Heart right ventricle (tissue), 12 donors: Measurements from ENCODE around the gene HCFC1R1. TPM values are rescaled to one million over a fixed set of nuclear protein-coding genes. Genes with fewer than 3 reads are reported as not detected.

Experiments
- polyA plus RNA-seq, 2 donors: library from polyadenylated mRNA; stranded (reverse); fragments of 200-250 nt; gene quantifications; one replicate each; pipeline ENCODE4 v1.2.3, GENCODE V29; 2013
- total RNA-seq, 10 donors: library from RNA; stranded (reverse); fragmentation: NEBNext Ultra II Directional in 3 of 10; extraction: Animal tissue kit (Norgen Biotek cat#: 25700) in 3 of 10; gene quantifications; one replicate each; pipeline versions ENCODE4 v1.2.1 to v1.2.4, GENCODE V29; 2021 to 2023
- donor health status: ischemic (EF 13 %, LVEDD 7.1; RV severe dilation, severe dysfunction).
- donor health status: healthy with polysubstance abuse.
- donor health status: DM: no; HTN: yes; CAD: no.
- donor health status: DM: no; HTN: no; CAD: no.
- donor health status: ischemic (EF 25% LVEDD 6.9; RV normal size, moderate dysfunction).
- donor health status: ischemic (EF 25% LVEDD 5.7; RV mildly dilated, moderate dysfunction).
- donor health status: healthy.
- donor health status: nonischemic (EF 11% LVEDD 7.7; RV severe dilation, severe dysfunction).
- donor health status: DM: yes; HTN: yes; CAD: no.
- donor health status: PGD.
- donor health status: ischemic (EF 29% LVEDD 5.4; RV normal size, mild dysfunction).
- donor health status: nonischemic (EF 23%, LVEDD 6.1; RV moderate dilation, normal function).

HCFC1R1 gene
- total and polyA plus RNA-seq, 12 donors = 41.8 to 370 (median 57.2) TPM

Other genes with a start within 250 kb of the HCFC1R1 start
- gene ELOB, start 246.7 kb downstream of the HCFC1R1 start, total RNA-seq = 100 to 1,000 TPM; 248 to 373 (median 323) TPM
- gene ELOB, start 246.7 kb downstream of the HCFC1R1 start, polyA plus RNA-seq = 1,000 to 10,000 TPM in 1 of 2 donors, 100 to 1,000 TPM in 1; 511 to 1,196 TPM
- under 1 TPM in 1 of 10 donors, not detected in 9; 0.60 TPM for gene PRSS33, start 236.4 kb downstream of the HCFC1R1 start, total RNA-seq
- not detected for gene PRSS33, start 236.4 kb downstream of the HCFC1R1 start, polyA plus RNA-seq
- gene PRSS41, start 225.5 kb downstream of the HCFC1R1 start, total RNA-seq = not detected
- not detected for gene PRSS41, start 225.5 kb downstream of the HCFC1R1 start, polyA plus RNA-seq
- under 1 TPM in 1 of 10 donors, not detected in 9; 0.20 TPM for gene PRSS21, start 206.7 kb downstream of the HCFC1R1 start, total RNA-seq
- gene PRSS21, start 206.7 kb downstream of the HCFC1R1 start, polyA plus RNA-seq = not detected
- gene ZG16B, start 193.6 kb downstream of the HCFC1R1 start, total RNA-seq = under 1 TPM in 2 of 10 donors, not detected in 8; 0.44 to 0.88 TPM
- under 1 TPM in 1 of 2 donors, not detected in 1; 0.07 TPM for gene ZG16B, start 193.6 kb downstream of the HCFC1R1 start, polyA plus RNA-seq
- under 1 TPM in 1 of 10 donors, not detected in 9; 0.21 TPM for gene PRSS22, start 165.8 kb downstream of the HCFC1R1 start, total RNA-seq
- not detected for gene PRSS22, start 165.8 kb downstream of the HCFC1R1 start, polyA plus RNA-seq
- gene FLYWCH2, start 140.7 kb downstream of the HCFC1R1 start, total RNA-seq = 10 to 100 TPM; 18.1 to 28.9 (median 21.9) TPM
- 10 to 100 TPM; 36.8 to 65.7 TPM for gene FLYWCH2, start 140.7 kb downstream of the HCFC1R1 start, polyA plus RNA-seq
- 10 to 100 TPM; 27.1 to 42.3 (median 32.8) TPM for gene FLYWCH1, start 112.0 kb downstream of the HCFC1R1 start, total RNA-seq
- gene FLYWCH1, start 112.0 kb downstream of the HCFC1R1 start, polyA plus RNA-seq = 10 to 100 TPM; 22.1 to 41.0 TPM
- not detected for gene KREMEN2, start 59.7 kb downstream of the HCFC1R1 start, total RNA-seq
- not detected for gene KREMEN2, start 59.7 kb downstream of the HCFC1R1 start, polyA plus RNA-seq
- 10 to 100 TPM in 1 of 10 donors, 1 to 10 TPM in 9; 3.7 to 13.8 (median 6.5) TPM for gene PAQR4, start 54.6 kb downstream of the HCFC1R1 start, total RNA-seq
- gene PAQR4, start 54.6 kb downstream of the HCFC1R1 start, polyA plus RNA-seq = 10 to 100 TPM in 1 of 2 donors, 1 to 10 TPM in 1; 8.2 to 17.9 TPM
- 1 to 10 TPM in 2 of 10 donors, under 1 TPM in 7, not detected in 1; 0.34 to 4.2 (median 0.66) TPM for gene PKMYT1, start 43.5 kb downstream of the HCFC1R1 start, total RNA-seq
- 1 to 10 TPM; 1.4 to 3.7 TPM for gene PKMYT1, start 43.5 kb downstream of the HCFC1R1 start, polyA plus RNA-seq
- gene CLDN9, start 11.0 kb downstream of the HCFC1R1 start, total RNA-seq = 1 to 10 TPM in 3 of 10 donors, under 1 TPM in 7; 0.19 to 1.5 (median 0.79) TPM
- gene CLDN9, start 11.0 kb downstream of the HCFC1R1 start, polyA plus RNA-seq = 1 to 10 TPM; 1.0 to 3.2 TPM
- under 1 TPM in 1 of 10 donors, not detected in 9; 0.28 TPM for gene CLDN6, start 5.8 kb downstream of the HCFC1R1 start, total RNA-seq
- gene CLDN6, start 5.8 kb downstream of the HCFC1R1 start, polyA plus RNA-seq = under 1 TPM in 1 of 2 donors, not detected in 1; 0.03 TPM
- gene TNFRSF12A, start 3.6 kb downstream of the HCFC1R1 start, total RNA-seq = 100 to 1,000 TPM in 4 of 10 donors, 10 to 100 TPM in 6; 28.0 to 319 (median 92.3) TPM
- gene TNFRSF12A, start 3.6 kb downstream of the HCFC1R1 start, polyA plus RNA-seq = 100 to 1,000 TPM; 215 to 740 TPM
- 10 to 100 TPM in 7 of 10 donors, 1 to 10 TPM in 3; 7.0 to 12.5 (median 10.4) TPM for gene THOC6, start 93 bp upstream of the HCFC1R1 start, total RNA-seq
- gene THOC6, start 93 bp upstream of the HCFC1R1 start, polyA plus RNA-seq = 10 to 100 TPM; 22.5 to 40.3 TPM
- gene BICDL2, start 13.0 kb upstream of the HCFC1R1 start, total RNA-seq = not detected
- gene BICDL2, start 13.0 kb upstream of the HCFC1R1 start, polyA plus RNA-seq = under 1 TPM in 1 of 2 donors, not detected in 1; 0.04 TPM
- gene MMP25, start 22.6 kb upstream of the HCFC1R1 start, total RNA-seq = 1 to 10 TPM in 5 of 10 donors, under 1 TPM in 5; 0.26 to 3.9 (median 1.2) TPM
- gene MMP25, start 22.6 kb upstream of the HCFC1R1 start, polyA plus RNA-seq = under 1 TPM; 0.30 to 0.95 TPM
- 100 to 1,000 TPM in 1 of 10 donors, 10 to 100 TPM in 9; 23.4 to 204 (median 45.4) TPM for gene IL32, start 41.7 kb upstream of the HCFC1R1 start, total RNA-seq
- gene IL32, start 41.7 kb upstream of the HCFC1R1 start, polyA plus RNA-seq = 100 to 1,000 TPM in 1 of 2 donors, 10 to 100 TPM in 1; 80.6 to 116 TPM
- not detected for gene ZSCAN10, start 75.4 kb upstream of the HCFC1R1 start, total RNA-seq
- under 1 TPM; 0.01 to 0.07 TPM for gene ZSCAN10, start 75.4 kb upstream of the HCFC1R1 start, polyA plus RNA-seq
- gene ZNF205, start 88.6 kb upstream of the HCFC1R1 start, total RNA-seq = 1 to 10 TPM; 5.8 to 9.0 (median 7.6) TPM
- gene ZNF205, start 88.6 kb upstream of the HCFC1R1 start, polyA plus RNA-seq = 10 to 100 TPM; 13.8 to 26.9 TPM
- 1 to 10 TPM; 5.9 to 9.2 (median 7.7) TPM for gene ZNF213, start 111.1 kb upstream of the HCFC1R1 start, total RNA-seq
- gene ZNF213, start 111.1 kb upstream of the HCFC1R1 start, polyA plus RNA-seq = 10 to 100 TPM in 1 of 2 donors, 1 to 10 TPM in 1; 6.9 to 10.1 TPM
- gene OR1F1, start 164.3 kb upstream of the HCFC1R1 start, total RNA-seq = not detected
- not detected for gene OR1F1, start 164.3 kb upstream of the HCFC1R1 start, polyA plus RNA-seq
- gene ZNF200, start 211.2 kb upstream of the HCFC1R1 start, total RNA-seq = 1 to 10 TPM; 4.6 to 8.9 (median 6.1) TPM
- 1 to 10 TPM; 2.9 to 5.4 TPM for gene ZNF200, start 211.2 kb upstream of the HCFC1R1 start, polyA plus RNA-seq
- 1 to 10 TPM in 2 of 10 donors, under 1 TPM in 8; 0.11 to 3.1 (median 0.53) TPM for gene MEFV, start 232.7 kb upstream of the HCFC1R1 start, total RNA-seq
- gene MEFV, start 232.7 kb upstream of the HCFC1R1 start, polyA plus RNA-seq = under 1 TPM; 0.19 to 0.37 TPM